Adipocyte (in vitro differentiated cells): Measurements from ENCODE around the gene SPECC1.
A peak's percentile ranks its signal among the peaks of the same experiment; 100 is the strongest.
"Not testable (repeated sequence)": the region's sequence is repeated elsewhere in the genome, so short reads cannot be mapped to it uniquely, and the experiment has no call there.

Source experiments
- DNase-seq: peaks from one replicate; pipeline ENCODE4 v3.0.0-alpha.2; 2015; ENCODE audit warnings: low read depth
- H3K27me3 ChIP-seq: replicated peaks from 2 replicates; pipeline ENCODE4 v1.7.0; 2013; ENCODE audit warnings: mild to moderate bottlenecking, low read length, moderate library complexity; ENCODE audit not compliant: control insufficient read depth, insufficient read depth
- H3K36me3 ChIP-seq: 2 replicates; pipeline ENCODE4 v1.7.0; 2013; ENCODE audit warnings: low read length, mild to moderate bottlenecking, moderate library complexity; ENCODE audit not compliant: control insufficient read depth, insufficient read depth, severe bottlenecking
- H3K4me1 ChIP-seq: 2 replicates; pipeline ENCODE4 v1.7.0; 2013; ENCODE audit warnings: mild to moderate bottlenecking, low read length, moderate library complexity; ENCODE audit not compliant: control insufficient read depth, insufficient read depth
- H3K4me3 ChIP-seq: 2 replicates; pipeline ENCODE4 v1.7.0; 2013; ENCODE audit warnings: mild to moderate bottlenecking, low read length, moderate library complexity
- H3K9ac ChIP-seq: 2 replicates; pipeline ENCODE4 v1.7.0; 2013; ENCODE audit warnings: mild to moderate bottlenecking, low read length, moderate library complexity
- H3K9me3 ChIP-seq: 2 replicates; pipeline ENCODE4 v1.7.0; 2013; ENCODE audit warnings: mild to moderate bottlenecking, low read length, moderate library complexity; ENCODE audit not compliant: control insufficient read depth

Gene SPECC1

GRCh38 chr17:20190605-20191004 is 181.4 kb downstream of the SPECC1 start:
- DNase-seq = no peak
- Histone ChIP-seq H3K4me3 (no peak overlapping the region), H3K4me1 (peaks cover 9% of the 10 kb centered on the region), H3K9ac (no peak overlapping the region), H3K36me3 (no peaks in the 10 kb centered on the region), H3K9me3 (no peaks in the 10 kb centered on the region), H3K27me3 (no peaks in the 10 kb centered on the region)

GRCh38 chr17:20191056-20191455 is 181.9 kb downstream of the SPECC1 start:
- Histone ChIP-seq H3K4me3 (no peak overlapping the region), H3K9me3 (peaks cover under 1% of the 10 kb centered on the region), H3K36me3 (no peaks in the 10 kb centered on the region), H3K4me1 (peaks cover 9% of the 10 kb centered on the region), H3K9ac (no peak overlapping the region), H3K27me3 (no peaks in the 10 kb centered on the region)
- peak; percentile 79 for DNase-seq

- H3K9ac ChIP-seq, H3K27me3 ChIP-seq, DNase-seq, H3K36me3 ChIP-seq, H3K4me3 ChIP-seq, H3K4me1 ChIP-seq: not testable (repeated sequence)
- H3K9me3 ChIP-seq = peaks cover 11% of the 10 kb centered on the region
These were observed 187.1 kb downstream of the SPECC1 start for GRCh38 chr17:20196286-20196685.

- H3K36me3 ChIP-seq = no peaks in the 10 kb centered on the region
- H3K9me3 ChIP-seq = peaks cover 11% of the 10 kb centered on the region
- H3K4me3 ChIP-seq = no peak overlapping the region
- H3K4me1 ChIP-seq = no peaks in the 10 kb centered on the region
- DNase-seq = no peak
- no peak overlapping the region for H3K9ac ChIP-seq
- H3K27me3 ChIP-seq = no peaks in the 10 kb centered on the region
These were observed 188.2 kb downstream of the SPECC1 start for GRCh38 chr17:20197272-20197926.

- Histone ChIP-seq H3K9me3 (peaks cover 11% of the 10 kb centered on the region), H3K36me3 (peaks cover 4% of the 10 kb centered on the region), H3K4me1 (peaks cover 5% of the 10 kb centered on the region), H3K4me3 (no peak overlapping the region), H3K9ac (no peak overlapping the region), H3K27me3 (no peaks in the 10 kb centered on the region)
- no peak for DNase-seq
These were observed 191.0 kb downstream of the SPECC1 start for GRCh38 chr17:20200016-20200795.

GRCh38 chr17:20200865-20201458 is 191.8 kb downstream of the SPECC1 start:
- Histone ChIP-seq H3K9ac (no peak overlapping the region), H3K4me3 (no peak overlapping the region), H3K9me3 (peaks cover 11% of the 10 kb centered on the region), H3K27me3 (no peaks in the 10 kb centered on the region), H3K4me1 (peaks cover 9% of the 10 kb centered on the region), H3K36me3 (peaks cover 4% of the 10 kb centered on the region)
- DNase-seq = no peak

GRCh38 chr17:20202141-20202621 is 193.0 kb downstream of the SPECC1 start:
- Histone ChIP-seq H3K27me3 (no peaks in the 10 kb centered on the region), H3K36me3 (peaks cover 4% of the 10 kb centered on the region), H3K4me3 (no peak overlapping the region), H3K4me1 (peaks cover 21% of the 10 kb centered on the region), H3K9ac (no peak overlapping the region), H3K9me3 (peaks cover 3% of the 10 kb centered on the region)
- no peak for DNase-seq

GRCh38 chr17:20203018-20203417 is 193.9 kb downstream of the SPECC1 start:
- peaks cover 3% of the 10 kb centered on the region for H3K9me3 ChIP-seq
- no peaks in the 10 kb centered on the region for H3K27me3 ChIP-seq
- no peak for DNase-seq
- H3K4me3 ChIP-seq = no peak overlapping the region
- H3K36me3 ChIP-seq = peaks cover 4% of the 10 kb centered on the region
- peaks cover 22% of the 10 kb centered on the region for H3K4me1 ChIP-seq
- H3K9ac ChIP-seq = no peak overlapping the region

GRCh38 chr17:20203761-20204263 is 194.7 kb downstream of the SPECC1 start:
- H3K36me3 ChIP-seq = peaks cover 4% of the 10 kb centered on the region
- peaks cover under 1% of the 10 kb centered on the region for H3K9me3 ChIP-seq
- peak; percentile 27 for DNase-seq
- no peak overlapping the region for H3K9ac ChIP-seq
- H3K4me1 ChIP-seq = peaks cover 22% of the 10 kb centered on the region
- no peaks in the 10 kb centered on the region for H3K27me3 ChIP-seq
- H3K4me3 ChIP-seq = no peak overlapping the region

- Histone ChIP-seq H3K4me3 (no peak overlapping the region), H3K9me3 (no peaks in the 10 kb centered on the region), H3K9ac (no peak overlapping the region), H3K4me1 (peaks cover 22% of the 10 kb centered on the region), H3K36me3 (peaks cover 4% of the 10 kb centered on the region), H3K27me3 (no peaks in the 10 kb centered on the region)
- no peak for DNase-seq
These were observed 196.4 kb downstream of the SPECC1 start for GRCh38 chr17:20205609-20206008.

- Histone ChIP-seq H3K27me3 (no peaks in the 10 kb centered on the region), H3K9me3 (no peaks in the 10 kb centered on the region), H3K9ac (no peak overlapping the region), H3K4me3 (no peak overlapping the region), H3K36me3 (peaks cover 4% of the 10 kb centered on the region), H3K4me1 (peaks cover 22% of the 10 kb centered on the region)
- DNase-seq = peak; percentile 38
These were observed 196.9 kb downstream of the SPECC1 start for GRCh38 chr17:20206068-20206467.
